Measurements from ENCODE around the gene NUP214. TPM values are rescaled to one million over a fixed set of nuclear protein-coding genes. Genes with fewer than 3 reads are reported as not detected.

The NUP214 gene
- polyA plus RNA-seq, 1 of the 3 experiments (the other 2 are of a cell fraction) = 8.0 TPM

GRCh38 chr9:131173995-131174394, 48.6 kb downstream of the NUP214 start:
- peaks cover 0 to 5% of the 10 kb centered on the region in 2 experiments; a peak in 1 of 4 replicates for H3K4me1 ChIP-seq (ENCODE audit: control insufficient read depth in 1 of 2, insufficient read depth in 2 of 2, low read depth in 1 of 2, low read length in 1 of 2)
- peaks cover 14% of the 10 kb centered on the region for H3F3A ChIP-seq (replicated peaks; ENCODE audit: insufficient read depth)
- no peaks in the 10 kb centered on the region for H4K20me1 ChIP-seq (ENCODE audit: insufficient read depth)
- H3K9ac ChIP-seq = no peak overlapping the region
- H3K27ac ChIP-seq (ENCODE audit: low read depth in 2 of 2, low read length in 1 of 2) = no peak overlapping the region
- ChIA-PET CTCF (interaction anchor here (11.8 kb wide), 1 partner anchor 162 kb away, joined by 192 read pairs; no protein-coding TSS in a partner anchor), POLR2A (no interaction called here)
- WGBS (ENCODE audit: low lambda C conversion rate) = 100% methylated on average over 10 of the region's 10 CpGs
- no peaks in the 10 kb centered on the region for H3K27me3 ChIP-seq (ENCODE audit: insufficient read depth)
- TF ChIP-seq CHD2 (IDR thresholded peaks at IDR 0.05; ENCODE audit: low read length, partially characterized antibody) = no peak
- TF ChIP-seq JUND (IDR thresholded peaks at IDR 0.05) = no peak
- TF ChIP-seq YY1 (IDR thresholded peaks at IDR 0.05; ENCODE audit: low read depth) = no peak
- TF ChIP-seq SIN3A (IDR thresholded peaks at IDR 0.05; ENCODE audit: borderline replicate concordance, low read depth, low read length) = no peak
- no peak for TF ChIP-seq GABPA (IDR thresholded peaks at IDR 0.05; ENCODE audit: low read depth)
- no peak for TF ChIP-seq TAF1 (IDR thresholded peaks at IDR 0.05; ENCODE audit: borderline replicate concordance, low read depth, low read length)
- no peak for TF ChIP-seq TCF12 (IDR thresholded peaks at IDR 0.05)
- no peak for TF ChIP-seq ZBTB33 (IDR thresholded peaks at IDR 0.05; ENCODE audit: borderline replicate concordance, low read depth)
- no peak for TF ChIP-seq MAX (IDR thresholded peaks at IDR 0.05; ENCODE audit: low read depth)
- no peak for TF ChIP-seq RCOR1 (IDR thresholded peaks at IDR 0.05; ENCODE audit: low read length)
- no peak for TF ChIP-seq FOXM1 (IDR thresholded peaks at IDR 0.05; ENCODE audit: low read depth)
- TF ChIP-seq MXI1 (IDR thresholded peaks at IDR 0.05; ENCODE audit: low read depth, low read length) = no peak
- TF ChIP-seq PBX3 (IDR thresholded peaks at IDR 0.05) = no peak
- TF ChIP-seq RFX5 (IDR thresholded peaks at IDR 0.05; ENCODE audit: low read length) = no peak
- no peak for TF ChIP-seq EP300 (IDR thresholded peaks at IDR 0.05; ENCODE audit: borderline replicate concordance in 1 of 2, low read depth in 1 of 2, low read length in 1 of 2)
- no peak for TF ChIP-seq RAD21 (IDR thresholded peaks at IDR 0.05; ENCODE audit: low read length)
- no peak for TF ChIP-seq NRF1 (IDR thresholded peaks at IDR 0.05; ENCODE audit: low read depth, low read length)
- no peak for TF ChIP-seq GATA2 (CRISPR knock-in tag; IDR thresholded peaks at IDR 0.05)
- no peak for TF ChIP-seq CTCF (IDR thresholded peaks at IDR 0.05)
- H3K4me3 ChIP-seq (ENCODE audit: low read depth in 2 of 2, low read length in 1 of 2) = no peak overlapping the region
- no peak overlapping the region for H3K4me2 ChIP-seq
- peaks cover 47 to 54% of the 10 kb centered on the region in 2 experiments for H3K36me3 ChIP-seq (replicated peaks in 1 of 2; ENCODE audit: control insufficient read depth in 1 of 2, insufficient read depth in 2 of 2, low read length in 1 of 2)
- DNase-seq = no peak
- no peaks in the 10 kb centered on the region for H3K9me3 ChIP-seq
- no peaks in the 10 kb centered on the region for H3K9me2 ChIP-seq
- H3K79me2 ChIP-seq (ENCODE audit: insufficient read depth) = peaks cover 20% of the 10 kb centered on the region
- H2AFZ ChIP-seq (ENCODE audit: low read depth) = no peak overlapping the region

All from SK-N-SH (cell line).